ENCODE data around the gene NELFE.
A peak's percentile ranks its signal among the peaks of the same experiment; 100 is the strongest.
"Not testable (repeated sequence)": the region's sequence is repeated elsewhere in the genome, so short reads cannot be mapped to it uniquely, and the experiment has no call there.

Gene NELFE

GRCh38 chr6:31958741-31959739 lies at the start of gene NELFE, which contains the start of gene SKIC2:
Gene NELFE (minus strand): TSS chr6:31958971. CDS start chr6:31958446, 525 bp downstream.
Gene SKIC2 (plus strand): TSS chr6:31959175. CDS start chr6:31959193, 18 bp downstream.
- DNase-seq, result peak; percentile 99

GRCh38 chr6:32008037-32008436 lies 49.3 kb upstream of the NELFE start:
- DNase-seq, result not testable (repeated sequence)

- not testable (repeated sequence) for DNase-seq
Measured at GRCh38 chr6:32007086-32007485, 48.3 kb upstream of the NELFE start.

- DNase-seq, result not testable (repeated sequence)
Measured at GRCh38 chr6:32005991-32006529, 47.3 kb upstream of the NELFE start.

- not testable (repeated sequence) for DNase-seq
Measured at GRCh38 chr6:32005538-32005880, 46.7 kb upstream of the NELFE start.

- not testable (repeated sequence) for DNase-seq
Measured at GRCh38 chr6:32004864-32005537, 46.2 kb upstream of the NELFE start.

- DNase-seq, result not testable (repeated sequence)
Measured at GRCh38 chr6:32004393-32004792, 45.6 kb upstream of the NELFE start.

GRCh38 chr6:32003301-32003700 lies 44.5 kb upstream of the NELFE start:
- not testable (repeated sequence) for DNase-seq

- not testable (repeated sequence) for DNase-seq
Measured at GRCh38 chr6:32002546-32003268, 43.9 kb upstream of the NELFE start.

GRCh38 chr6:31996385-31996784 lies 37.6 kb upstream of the NELFE start:
- not testable (repeated sequence) for DNase-seq

GRCh38 chr6:31994421-31994820 lies 35.6 kb upstream of the NELFE start:
- DNase-seq, result not testable (repeated sequence)

- not testable (repeated sequence) for DNase-seq
Measured at GRCh38 chr6:31989363-31989762, 30.6 kb upstream of the NELFE start.

GRCh38 chr6:31981744-31982143 lies 23.0 kb upstream of the NELFE start, which contains the start of gene C4A:
Gene C4A (plus strand): TSS chr6:31982057. CDS start chr6:31982108, 51 bp downstream.
- DNase-seq, result not testable (repeated sequence)

- DNase-seq, result not testable (repeated sequence)
Measured at GRCh38 chr6:31980998-31981397, 22.2 kb upstream of the NELFE start.

- not testable (repeated sequence) for DNase-seq
Measured at GRCh38 chr6:31980195-31980876, 21.6 kb upstream of the NELFE start.

GRCh38 chr6:31979238-31979898 lies 20.6 kb upstream of the NELFE start:
- no peak for DNase-seq

GRCh38 chr6:31978831-31979230 lies 20.1 kb upstream of the NELFE start:
- DNase-seq, result no peak

GRCh38 chr6:31977816-31978431 lies 19.2 kb upstream of the NELFE start:
- DNase-seq, result no peak

- not testable (repeated sequence) for DNase-seq
Measured at GRCh38 chr6:31976065-31976464, 17.3 kb upstream of the NELFE start.

- no peak for DNase-seq
Measured at GRCh38 chr6:31972709-31973350, 14.1 kb upstream of the NELFE start.

Data from activated T-cell treated with anti-CD3 and anti-CD28 coated beads, Interleukin-2, amount 50 U/mL, for 1 hour (primary cell).